ENCODE data around the gene CDC42BPA.

CDC42BPA gene

GRCh38 chr1:226978432-226979114 is 339.7 kb downstream of the CDC42BPA start:
- no peak for DNase-seq

GRCh38 chr1:226977643-226978431 is 340.5 kb downstream of the CDC42BPA start:
- DNase-seq: no peak

GRCh38 chr1:226976978-226977642 is 341.2 kb downstream of the CDC42BPA start:
- no peak for DNase-seq

- no peak for DNase-seq
These were observed 341.9 kb downstream of the CDC42BPA start for GRCh38 chr1:226976276-226976977.

GRCh38 chr1:226975259-226976250 is 342.7 kb downstream of the CDC42BPA start:
- no peak for DNase-seq

- no peak for DNase-seq
These were observed 343.6 kb downstream of the CDC42BPA start for GRCh38 chr1:226974544-226975258.

DNA sequence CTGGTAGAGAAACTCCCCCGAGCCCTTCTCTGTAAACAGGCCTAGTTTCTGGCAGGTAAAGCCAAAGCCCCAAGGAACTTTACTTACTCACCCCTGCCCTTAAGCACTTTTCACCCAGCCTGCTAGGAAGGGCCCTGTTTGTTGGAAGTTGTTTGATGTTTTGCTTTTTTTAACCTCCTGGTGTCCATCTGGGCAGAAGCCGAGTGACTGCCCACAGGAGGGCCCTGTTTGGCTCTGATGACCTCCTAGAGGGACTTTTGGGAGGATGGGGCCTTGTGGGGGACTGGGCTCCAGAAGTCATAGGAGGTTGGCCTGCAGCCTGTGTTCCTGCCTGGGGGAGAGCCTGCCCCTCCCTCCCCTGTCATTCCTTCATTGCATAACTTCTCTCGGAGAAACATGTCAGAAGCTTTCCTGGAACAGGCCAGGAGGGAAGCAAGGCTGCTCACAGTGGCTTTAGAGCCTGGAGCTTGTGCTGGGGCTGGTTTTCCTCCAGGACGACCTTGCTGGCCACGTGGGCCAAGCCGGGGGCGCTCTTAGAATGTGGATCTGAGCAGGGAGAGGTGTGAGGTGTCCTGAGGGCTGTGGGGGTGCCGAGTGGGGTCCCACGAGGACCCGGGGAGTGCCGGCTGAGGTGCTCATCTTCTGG is 344.3 kb downstream of the CDC42BPA start:
- no peak for DNase-seq

DNA sequence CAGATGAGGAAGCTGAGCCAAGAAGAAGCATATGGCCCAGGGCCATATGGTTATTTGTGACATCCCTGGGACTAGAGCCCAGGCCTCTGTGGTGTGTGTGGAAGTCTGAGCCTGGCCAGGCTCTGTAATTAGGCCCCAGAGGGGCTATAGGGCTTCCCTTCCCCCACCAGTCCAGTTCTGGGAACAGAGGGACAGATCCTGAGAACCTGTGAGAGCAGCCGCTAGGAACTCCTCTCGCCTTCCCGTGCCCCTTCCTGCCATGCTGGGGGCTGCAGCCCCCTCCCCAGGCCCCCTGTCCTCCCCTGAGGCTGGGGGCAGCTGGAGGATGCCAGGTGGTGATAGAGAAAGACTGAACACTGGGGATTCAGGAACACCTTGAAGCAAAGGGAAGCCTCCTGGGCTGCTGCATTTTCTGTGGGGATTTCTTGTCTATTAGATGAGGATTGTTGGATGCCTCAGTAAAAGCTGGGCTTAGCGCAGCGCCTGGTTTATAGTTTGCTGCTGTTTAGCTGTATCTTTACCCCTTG is 344.9 kb downstream of the CDC42BPA start:
- no peak for DNase-seq

GRCh38 chr1:226972931-226973330 is 345.4 kb downstream of the CDC42BPA start:
- no peak for DNase-seq

GRCh38 chr1:226971765-226972164 is 346.5 kb downstream of the CDC42BPA start:
- DNase-seq: no peak

DNA sequence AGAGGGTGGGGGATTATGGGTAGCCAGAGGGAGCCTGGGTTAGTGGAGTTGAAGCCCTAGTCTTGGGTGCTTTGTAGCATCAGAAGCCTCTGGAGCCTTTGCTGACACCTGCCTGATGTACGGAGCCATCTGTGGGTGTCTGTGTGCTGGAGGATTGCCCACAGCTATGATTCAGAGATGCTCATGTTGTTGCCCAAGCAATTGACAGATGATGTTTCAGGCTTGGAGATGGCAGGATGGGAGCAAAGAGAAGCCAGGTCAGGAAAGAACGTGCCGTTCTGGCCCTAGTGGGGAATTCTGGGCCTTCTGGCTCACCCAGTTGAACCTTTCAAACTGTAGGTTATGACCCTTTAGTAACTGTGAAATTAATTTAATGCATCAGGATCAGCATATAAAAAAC is 350.6 kb downstream of the CDC42BPA start:
- DNase-seq: no peak

GRCh38 chr1:226966683-226967082 is 351.6 kb downstream of the CDC42BPA start:
- DNase-seq: no peak

DNA sequence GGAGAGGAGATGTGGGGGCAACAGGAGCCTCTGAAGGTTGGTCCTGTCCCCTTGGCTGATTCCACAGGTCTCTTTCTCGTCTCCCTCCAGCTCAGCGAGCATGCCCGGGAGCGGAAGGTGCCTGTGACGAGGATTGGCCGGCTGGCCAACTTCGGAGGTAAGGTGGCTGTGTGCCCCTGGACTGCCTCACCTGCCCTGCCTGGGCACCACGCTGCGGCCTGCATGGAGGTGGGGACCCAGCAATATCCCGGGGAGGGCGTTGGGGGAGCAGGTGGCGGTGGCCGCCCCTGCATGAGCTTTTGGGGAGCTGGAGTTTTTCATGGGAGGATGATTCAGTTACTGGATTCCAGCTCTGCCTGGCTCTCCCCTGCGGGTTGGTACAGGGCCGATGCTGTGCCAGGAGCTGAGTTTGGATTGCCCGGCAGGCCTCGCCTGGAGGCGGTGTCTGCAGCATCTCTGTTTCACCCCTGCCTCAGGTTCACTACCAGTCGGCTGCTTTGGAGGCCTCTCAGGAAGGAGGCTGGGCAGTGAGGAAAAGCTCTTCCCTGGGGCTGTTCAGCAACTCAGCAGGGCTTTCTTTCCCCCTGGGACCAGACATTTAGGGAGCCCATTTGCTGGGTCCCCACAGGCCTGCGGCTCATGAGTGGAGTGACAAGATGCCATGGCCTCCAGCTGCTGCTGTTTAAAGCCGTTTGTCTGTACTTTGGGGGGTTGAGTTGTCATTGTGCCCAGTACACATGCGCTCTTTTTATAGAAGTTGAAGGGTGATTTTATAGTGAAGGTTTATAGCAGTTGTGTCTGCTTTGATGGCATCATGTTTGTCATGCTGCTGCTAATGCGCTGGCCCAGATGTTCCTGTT is 352.5 kb downstream of the CDC42BPA start:
- no peak for DNase-seq

DNA sequence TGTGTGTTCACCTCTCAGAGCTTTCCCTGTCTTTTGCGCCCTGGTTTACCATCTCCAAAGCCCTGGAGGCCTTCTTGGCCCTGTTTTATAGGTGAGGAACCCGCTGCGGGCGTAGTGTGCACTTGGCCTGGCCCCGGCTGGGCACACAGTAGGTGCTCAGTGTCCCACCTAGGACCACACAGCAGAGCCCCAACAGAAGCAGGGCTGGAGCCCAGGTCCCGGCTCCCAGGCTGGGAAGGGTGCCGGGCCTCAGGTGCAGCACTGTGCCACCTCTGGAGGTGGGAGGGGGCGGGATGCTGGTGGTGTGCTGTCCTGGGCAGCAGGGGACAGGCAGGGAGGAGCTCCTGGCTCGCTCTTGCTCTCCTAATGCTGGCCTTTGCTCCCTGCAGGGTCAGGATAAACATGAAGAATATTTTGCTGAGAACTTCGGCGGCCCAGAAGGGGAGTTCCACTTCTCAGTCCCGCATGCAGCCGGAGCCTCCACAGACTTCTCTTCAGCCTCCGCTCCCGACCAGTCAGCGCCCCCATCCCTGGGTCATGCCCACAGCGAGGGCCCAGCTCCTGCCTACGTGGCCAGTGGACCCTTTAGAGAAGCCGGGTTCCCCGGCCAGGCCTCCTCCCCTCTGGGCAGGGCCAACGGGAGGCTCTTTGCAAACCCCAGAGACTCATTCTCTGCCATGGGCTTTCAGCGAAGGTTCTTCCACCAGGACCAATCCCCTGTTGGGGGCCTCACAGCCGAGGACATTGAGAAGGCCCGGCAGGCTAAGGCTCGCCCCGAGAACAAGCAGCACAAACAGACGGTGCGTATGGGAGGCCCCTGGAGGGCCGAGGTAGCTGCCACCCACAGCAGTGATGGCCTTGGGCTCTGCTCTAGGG is 353.4 kb downstream of the CDC42BPA start:
- DNase-seq: no peak

GRCh38 chr1:226964068-226964425 is 354.2 kb downstream of the CDC42BPA start:
- DNase-seq: no peak

DNA sequence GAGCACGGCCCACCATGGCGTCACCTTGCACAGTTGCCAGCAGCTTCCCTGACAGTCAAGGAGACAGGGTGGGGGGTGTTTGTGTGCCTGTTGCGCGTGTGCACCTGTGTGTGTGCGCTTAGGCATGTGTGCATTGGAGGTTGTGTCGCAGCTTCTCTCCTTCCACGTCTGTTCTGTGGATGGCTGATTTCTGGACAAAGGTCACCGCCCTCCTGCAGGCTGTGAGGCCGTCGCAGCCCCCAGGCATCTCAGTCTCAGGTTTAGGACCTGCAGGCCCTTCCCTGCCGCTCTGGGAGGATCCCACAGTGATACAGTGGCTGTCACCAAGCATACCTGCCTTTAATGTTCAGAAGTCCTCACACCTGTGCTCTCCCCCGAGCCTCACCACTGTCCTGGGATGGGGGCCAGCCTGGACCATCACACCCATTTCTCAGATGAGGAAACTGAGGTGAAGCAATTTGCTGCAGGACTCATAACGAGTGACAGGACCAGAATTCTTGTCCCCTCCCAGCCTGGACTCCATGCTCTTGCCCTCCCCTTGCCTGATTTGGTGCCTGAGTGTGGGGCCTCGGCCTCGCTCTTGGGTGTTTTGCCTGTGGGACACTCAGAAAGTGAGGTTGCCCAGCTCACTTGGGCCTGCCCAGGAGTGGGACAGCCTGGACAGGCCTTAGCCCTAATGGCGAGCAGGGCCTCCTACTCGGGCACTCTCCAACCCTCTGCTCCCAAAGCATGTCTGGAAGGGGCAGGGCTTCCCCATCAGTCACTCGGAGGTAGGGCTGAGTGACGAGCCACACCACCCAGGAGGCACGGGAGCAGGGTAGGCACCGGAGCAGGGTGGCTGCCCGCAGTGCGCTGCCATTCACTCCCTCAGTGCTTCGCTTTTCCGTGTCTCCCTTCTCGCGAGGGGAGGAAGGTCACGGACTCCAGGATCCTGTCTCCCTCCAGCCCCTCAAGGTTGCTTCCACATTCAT is 355.6 kb downstream of the CDC42BPA start:
- DNase-seq: no peak

Measured in NCI-H1048 (cell line).